HEK293 (cell line): ENCODE measurements around the gene FGF7.

Experiments
- CTCF ChIA-PET: fragments of 350-600 bp; formaldehyde crosslinking; extraction: SDS; loops from one replicate; lab custom pipeline; 2021; ENCODE audit warnings: antibody characterized with exemption; lab: Yijun Ruan, JAX
- POLR2A ChIA-PET: fragments of 300-600 bp; formaldehyde crosslinking; extraction: SDS; loops from one replicate; lab custom pipeline; 2020; ENCODE audit warnings: antibody characterized with exemption, inconsistent platforms; lab: Yijun Ruan, JAX
- H3K27ac ChIP-seq: fragments of 200-500 bp; sonication (Bioruptor generic); 2 replicates; pipeline ENCODE4 v1.5.1; 2014; ENCODE audit warnings: low read depth, low read length, control low read depth, inconsistent platforms; ENCODE audit errors: extremely low read depth
- H3K36me3 ChIP-seq, 2 experiments: fragments of 200-500 bp in 1 of 2; sonication (Bioruptor generic) in 1 of 2; 1 replicate in 1 of 2; 2 replicates in 1 of 2; pipeline ENCODE4 v1.5.1; 2014 to 2017; ENCODE audit warnings: inconsistent platforms in 2 of 2, low read length in 2 of 2; ENCODE audit not compliant: control insufficient read depth in 2 of 2, insufficient read depth in 1 of 2
- H3K4me1 ChIP-seq: fragments of 200-500 bp; sonication (Bioruptor generic); 2 replicates; pipeline ENCODE4 v1.5.1; 2014; ENCODE audit warnings: mild to moderate bottlenecking, low read length, inconsistent platforms; ENCODE audit not compliant: control insufficient read depth, insufficient read depth
- H3K4me3 ChIP-seq: 2 replicates; pipeline ENCODE4 v1.5.1; 2011; ENCODE audit warnings: low read depth, mild to moderate bottlenecking, control low read depth, low read length, moderate library complexity
- H3K9me3 ChIP-seq: fragments of 200-500 bp; sonication (Bioruptor generic); 2 replicates; pipeline ENCODE4 v1.5.1; 2014; ENCODE audit warnings: low read depth, low read length, inconsistent platforms; ENCODE audit not compliant: control insufficient read depth, insufficient read depth
- BCL11A ChIP-seq: fragments of 450-650 bp; formaldehyde crosslinking; IDR thresholded peaks from 2 replicates; pipeline ENCODE4 v1.5.1; 2016; ENCODE audit warnings: low read depth, missing biosample characterization, missing genetic modification characterization
- BCL6B ChIP-seq: fragments of 450-650 bp; formaldehyde crosslinking; IDR thresholded peaks from 2 replicates; pipeline ENCODE4 v1.5.1; 2017; ENCODE audit warnings: missing biosample characterization, missing genetic modification characterization
- ELK4 ChIP-seq: IDR thresholded peaks from 2 replicates; pipeline ENCODE4 v1.6.1; 2011; ENCODE audit warnings: mild to moderate bottlenecking, low read depth, low read length, borderline replicate concordance
- GLI2 ChIP-seq: fragments of 450-650 bp; formaldehyde crosslinking; IDR thresholded peaks from 2 replicates; pipeline ENCODE4; 2017; ENCODE audit warnings: missing biosample characterization, missing genetic modification characterization, low read depth, borderline replicate concordance
- GLI4 ChIP-seq: fragments of 450-650 bp; formaldehyde crosslinking; IDR thresholded peaks from 2 replicates; pipeline ENCODE4 v1.5.1; 2016; ENCODE audit warnings: missing biosample characterization, missing genetic modification characterization
- MYNN ChIP-seq: fragments of 450-650 bp; formaldehyde crosslinking; IDR thresholded peaks from 2 replicates; pipeline ENCODE4 v1.5.1; 2016; ENCODE audit warnings: missing biosample characterization, missing genetic modification characterization, borderline replicate concordance
- ZBTB6 ChIP-seq: fragments of 450-650 bp; formaldehyde crosslinking; IDR thresholded peaks from 2 replicates; pipeline ENCODE4 v1.5.1; 2017; ENCODE audit warnings: missing biosample characterization, missing genetic modification characterization
- ZBTB7A ChIP-seq: fragments of 450-650 bp; formaldehyde crosslinking; IDR thresholded peaks from 2 replicates; pipeline ENCODE4 v1.5.1; 2016; ENCODE audit warnings: low read depth, missing biosample characterization, missing genetic modification characterization
- ZNF10 ChIP-seq: fragments of 450-650 bp; formaldehyde crosslinking; IDR thresholded peaks from 2 replicates; pipeline ENCODE4 v1.5.1; 2017; ENCODE audit warnings: missing biosample characterization, missing genetic modification characterization
- ZNF133 ChIP-seq: fragments of 450-650 bp; formaldehyde crosslinking; IDR thresholded peaks from 2 replicates; pipeline ENCODE4 v1.5.1; 2016; ENCODE audit warnings: missing biosample characterization, missing genetic modification characterization
- ZNF248 ChIP-seq: fragments of 450-650 bp; formaldehyde crosslinking; IDR thresholded peaks from 2 replicates; pipeline ENCODE4 v1.5.1; 2017; ENCODE audit warnings: missing biosample characterization, missing genetic modification characterization
- ZNF280C ChIP-seq: fragments of 450-650 bp; formaldehyde crosslinking; IDR thresholded peaks from 2 replicates; pipeline ENCODE4 v1.5.1; 2016; ENCODE audit warnings: missing biosample characterization, missing genetic modification characterization
- ZNF354C ChIP-seq: fragments of 450-650 bp; formaldehyde crosslinking; IDR thresholded peaks from 2 replicates; pipeline ENCODE4 v1.5.1; 2016; ENCODE audit warnings: missing biosample characterization, missing genetic modification characterization, low read depth, borderline replicate concordance
- ZNF530 ChIP-seq: fragments of 450-650 bp; formaldehyde crosslinking; IDR thresholded peaks from 2 replicates; pipeline ENCODE4 v1.5.1; 2016; ENCODE audit warnings: low read depth, missing biosample characterization, missing genetic modification characterization
- ZNF626 ChIP-seq: fragments of 450-650 bp; sonication (Bioruptor Pico); formaldehyde crosslinking; IDR thresholded peaks from 2 replicates; pipeline ENCODE4 v1.5.1; 2018; ENCODE audit warnings: missing biosample characterization, missing genetic modification characterization, inconsistent platforms
- ZNF776 ChIP-seq: fragments of 450-650 bp; formaldehyde crosslinking; IDR thresholded peaks from 2 replicates; pipeline ENCODE4 v1.5.0; 2017; ENCODE audit warnings: missing biosample characterization, missing genetic modification characterization, borderline replicate concordance
- ZNF785 ChIP-seq: fragments of 450-650 bp; formaldehyde crosslinking; IDR thresholded peaks from 2 replicates; pipeline ENCODE4 v1.5.1; 2016; ENCODE audit warnings: missing biosample characterization, missing genetic modification characterization
- ZSCAN18 ChIP-seq: fragments of 450-650 bp; formaldehyde crosslinking; IDR thresholded peaks from 2 replicates; pipeline ENCODE4 v1.5.1; 2016; ENCODE audit warnings: missing biosample characterization, missing genetic modification characterization

The FGF7 gene

GRCh38 chr15:49439678-49440395 is 16.8 kb downstream of the FGF7 start (continued):
- no peak for TF ChIP-seq ZNF133 (tag by site-specific recombination)
- no peak for TF ChIP-seq ZNF280C (tag by site-specific recombination)
- TF ChIP-seq ZNF354C (tag by site-specific recombination): no peak
- no peak for TF ChIP-seq ZNF776 (tag by site-specific recombination)
- no peak for TF ChIP-seq ZSCAN18 (tag by site-specific recombination)
- no peak for TF ChIP-seq ZNF248 (tag by site-specific recombination)
- TF ChIP-seq ZBTB7A: no peak
- no peak for TF ChIP-seq ELK4
- TF ChIP-seq ZNF530: no peak
- no peak for TF ChIP-seq ZNF10 (tag by site-specific recombination)

- no peak for TF ChIP-seq BCL6B (tag by site-specific recombination)
- no peak for TF ChIP-seq GLI2 (tag by site-specific recombination)
- TF ChIP-seq, all 188 proteins: peak for 0
- ChIA-PET POLR2A (no interaction called here), CTCF (interaction anchor here (0.6 kb wide), 1 partner anchor 540 kb away, joined by 4 read pairs; no protein-coding TSS in a partner anchor)
- H3K27ac ChIP-seq: no peak overlapping the region
- no peak overlapping the region for H3K4me3 ChIP-seq
- no peaks in the 10 kb centered on the region for H3K9me3 ChIP-seq
- no peaks in the 10 kb centered on the region for H3K36me3 ChIP-seq
- no peaks in the 10 kb centered on the region for H3K4me1 ChIP-seq
Measured at GRCh38 chr15:49441356-49441755, 18.3 kb downstream of the FGF7 start.

- H3K4me3 ChIP-seq: no peak overlapping the region
- CTCF ChIA-PET: no interaction called here
Measured at GRCh38 chr15:49441816-49442215, 18.8 kb downstream of the FGF7 start.

More at GRCh38 chr15:49441816-49442215, 18.8 kb downstream of the FGF7 start:
- no peaks in the 10 kb centered on the region for H3K4me1 ChIP-seq
- TF ChIP-seq BCL11A: no peak
- no peak for TF ChIP-seq GLI4 (tag by site-specific recombination)
- no peak for TF ChIP-seq MYNN (tag by site-specific recombination)
- no peak for TF ChIP-seq ZSCAN18 (tag by site-specific recombination)
- no peak for TF ChIP-seq ZNF785 (tag by site-specific recombination)
- no peak for TF ChIP-seq ZBTB7A
- no peak for TF ChIP-seq ZNF626 (tag by site-specific recombination)
- TF ChIP-seq ZNF280C (tag by site-specific recombination): no peak
- TF ChIP-seq ZBTB6 (tag by site-specific recombination): no peak
- no peak overlapping the region for H3K27ac ChIP-seq
- POLR2A ChIA-PET: no interaction called here
- H3K36me3 ChIP-seq: no peaks in the 10 kb centered on the region
- no peaks in the 10 kb centered on the region for H3K9me3 ChIP-seq
